Measurements from ENCODE around the gene ARTN.

The ARTN gene

DNA sequence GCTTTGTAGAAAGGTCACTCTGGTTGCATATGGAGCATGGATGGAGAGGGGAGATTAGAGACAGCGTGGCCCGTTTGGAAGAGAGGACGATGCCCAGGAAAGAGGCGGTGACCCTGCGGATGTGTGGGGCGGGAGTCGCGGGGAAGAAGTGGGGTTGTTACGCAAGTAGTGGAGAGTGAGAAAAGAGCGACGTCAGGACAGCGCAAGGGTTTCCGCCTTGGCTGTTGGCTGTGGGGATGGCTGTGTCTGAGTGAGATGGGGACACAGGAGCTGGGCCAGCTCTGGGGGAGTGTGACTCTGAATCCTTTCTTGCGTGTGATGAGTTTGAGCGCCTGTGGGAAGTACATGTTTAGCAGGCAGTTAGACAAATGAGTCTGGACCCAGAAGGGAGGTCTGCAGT is 49.2 kb downstream of the ARTN start:
- H3K4me3 ChIP-seq (ENCODE audit: low read depth in 1 of 2, low read length in 2 of 2), result no peak overlapping the region
- H3K9me3 ChIP-seq (ENCODE audit: low read length), result no peaks in the 10 kb centered on the region
- no peak overlapping the region for H3K27ac ChIP-seq (ENCODE audit: low read depth, low read length)
- no peak overlapping the region for H3K9ac ChIP-seq (ENCODE audit: low read length)
- no peaks in the 10 kb centered on the region for H3K27me3 ChIP-seq (ENCODE audit: control insufficient read depth in 1 of 2, insufficient read depth in 2 of 2, low read length in 2 of 2)
- H3K4me1 ChIP-seq (ENCODE audit: insufficient read depth, low read length), result peaks cover 22% of the 10 kb centered on the region
- H3K36me3 ChIP-seq (ENCODE audit: insufficient read depth, low read length), result peaks cover 14% of the 10 kb centered on the region

DNA sequence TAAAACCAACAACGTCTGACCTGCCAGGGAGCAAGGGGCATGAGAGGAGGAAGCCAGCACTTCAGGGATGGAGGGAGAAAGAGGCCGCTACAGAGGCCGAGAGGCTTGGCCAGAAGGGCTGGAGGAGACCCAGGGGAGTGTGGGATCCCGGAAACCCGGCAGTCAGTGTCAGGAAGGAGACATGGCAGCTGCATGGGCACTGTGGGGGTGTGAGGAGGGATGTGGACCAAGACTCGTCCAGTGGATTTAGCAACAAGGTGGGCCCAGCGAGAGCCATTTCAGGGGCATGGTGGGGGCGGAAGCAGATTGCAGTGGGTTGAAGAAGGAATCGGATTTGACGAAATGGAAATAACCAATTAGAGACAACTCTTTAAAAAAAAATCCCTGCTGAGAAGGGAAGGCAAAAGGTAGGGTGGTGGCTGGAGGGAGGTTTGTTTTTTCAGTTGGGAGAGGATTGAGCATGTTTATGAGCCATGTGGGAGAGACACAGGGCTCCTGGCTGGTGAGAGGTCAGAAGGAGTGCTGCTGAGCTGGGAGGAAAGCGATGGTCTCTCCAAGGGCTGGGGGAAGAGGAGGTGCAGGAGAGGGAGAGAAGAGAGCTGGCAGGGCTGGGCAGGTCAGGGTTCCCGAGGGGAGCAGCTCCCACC is 49.8 kb downstream of the ARTN start:
- Histone ChIP-seq H3K36me3 (ENCODE audit: insufficient read depth, low read length) (peaks cover 8% of the 10 kb centered on the region), H3K27me3 (ENCODE audit: control insufficient read depth in 1 of 2, insufficient read depth in 2 of 2, low read length in 2 of 2) (no peaks in the 10 kb centered on the region), H3K4me1 (ENCODE audit: insufficient read depth, low read length) (peaks cover 16% of the 10 kb centered on the region), H3K4me3 (ENCODE audit: low read depth in 1 of 2, low read length in 2 of 2) (no peak overlapping the region), H3K9ac (ENCODE audit: low read length) (no peak overlapping the region), H3K9me3 (ENCODE audit: low read length) (no peaks in the 10 kb centered on the region), H3K27ac (ENCODE audit: low read depth, low read length) (no peak overlapping the region)

GRCh38 chr1:43984855-43985254 is 51.3 kb downstream of the ARTN start:
- Histone ChIP-seq H3K9ac (ENCODE audit: low read length) (no peak overlapping the region), H3K4me1 (ENCODE audit: insufficient read depth, low read length) (peaks cover 11% of the 10 kb centered on the region), H3K9me3 (ENCODE audit: low read length) (no peaks in the 10 kb centered on the region), H3K27me3 (ENCODE audit: control insufficient read depth in 1 of 2, insufficient read depth in 2 of 2, low read length in 2 of 2) (no peaks in the 10 kb centered on the region), H3K36me3 (ENCODE audit: insufficient read depth, low read length) (peaks cover 8% of the 10 kb centered on the region), H3K4me3 (ENCODE audit: low read depth in 1 of 2, low read length in 2 of 2) (no peak overlapping the region), H3K27ac (ENCODE audit: low read depth, low read length) (no peak overlapping the region)

DNA sequence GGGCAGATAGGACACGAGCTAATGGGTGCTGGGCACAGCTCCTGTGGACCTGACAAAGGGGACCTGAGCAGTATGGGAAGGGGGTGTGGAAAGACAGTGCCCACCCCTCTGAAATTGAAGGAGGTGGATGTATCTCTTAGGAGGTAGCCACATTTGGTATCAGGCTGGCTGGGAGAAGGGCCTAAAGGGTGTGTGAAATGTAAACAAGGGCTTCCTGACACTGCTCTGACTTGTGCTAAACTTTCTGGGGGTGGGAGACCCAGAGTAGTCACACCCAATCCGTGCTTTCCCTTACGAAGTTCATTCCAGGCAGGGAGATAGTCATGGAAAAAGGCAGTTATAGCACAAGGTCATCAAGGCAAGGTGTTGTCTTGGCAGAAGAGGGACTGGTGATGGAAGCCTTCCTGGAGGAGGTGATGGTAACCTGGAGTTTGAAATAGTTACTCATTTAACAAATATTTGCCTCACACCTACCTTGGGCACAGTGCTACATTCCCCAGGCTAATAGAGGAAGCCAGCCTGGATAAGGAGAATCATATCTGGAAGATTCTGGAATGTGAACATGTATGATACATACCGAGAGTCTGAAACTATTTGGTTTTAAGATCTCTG is 52.5 kb downstream of the ARTN start:
- Histone ChIP-seq H3K27ac (ENCODE audit: low read depth, low read length) (no peak overlapping the region), H3K4me3 (ENCODE audit: low read depth in 1 of 2, low read length in 2 of 2) (no peak overlapping the region), H3K4me1 (ENCODE audit: insufficient read depth, low read length) (peaks cover 9% of the 10 kb centered on the region), H3K9me3 (ENCODE audit: low read length) (no peaks in the 10 kb centered on the region), H3K27me3 (ENCODE audit: control insufficient read depth in 1 of 2, insufficient read depth in 2 of 2, low read length in 2 of 2) (no peaks in the 10 kb centered on the region), H3K36me3 (ENCODE audit: insufficient read depth, low read length) (peaks cover 8% of the 10 kb centered on the region), H3K9ac (ENCODE audit: low read length) (no peak overlapping the region)

GRCh38 chr1:43986712-43987111 is 53.1 kb downstream of the ARTN start:
- H3K9me3 ChIP-seq (ENCODE audit: low read length), result no peaks in the 10 kb centered on the region
- H3K36me3 ChIP-seq (ENCODE audit: insufficient read depth, low read length), result peaks cover 8% of the 10 kb centered on the region
- H3K4me3 ChIP-seq (ENCODE audit: low read depth in 1 of 2, low read length in 2 of 2), result no peak overlapping the region
- no peak overlapping the region for H3K27ac ChIP-seq (ENCODE audit: low read depth, low read length)
- peaks cover 11% of the 10 kb centered on the region for H3K4me1 ChIP-seq (ENCODE audit: insufficient read depth, low read length)
- no peaks in the 10 kb centered on the region for H3K27me3 ChIP-seq (ENCODE audit: control insufficient read depth in 1 of 2, insufficient read depth in 2 of 2, low read length in 2 of 2)
- H3K9ac ChIP-seq (ENCODE audit: low read length), result no peak overlapping the region

Data from muscle layer of colon (tissue), 2 donors.